ENCODE data around the gene ETV3L.

- TF ChIP-seq CTCF (IDR thresholded peaks at IDR 0.05): no peak
- TF ChIP-seq POLR2AphosphoS5 (IDR thresholded peaks at IDR 0.05; ENCODE audit: low read depth, low read length): no peak
- TF ChIP-seq REST (IDR thresholded peaks at IDR 0.05; ENCODE audit: insufficient read depth in 1 of 2, low read depth in 2 of 2, low read length in 1 of 2): no peak
Observed at GRCh38 chr1:157142765-157143423, 43.3 kb upstream of the ETV3L start.
